Testis (tissue), 2 donors: ENCODE measurements around the gene GALNT8.

Experiments used
- CTCF ChIP-seq, 3 experiments: fragments of 450-650 bp in 2 of 3; fragments of 200-600 bp in 1 of 3; sonication (generic) in 1 of 3; IDR thresholded peaks; one replicate each; pipeline ENCODE4 v1.5.1; 2016 to 2019; ENCODE audit warnings: antibody characterized with exemption in 3 of 3, mild to moderate bottlenecking in 2 of 3, moderate library complexity in 1 of 3
- POLR2A ChIP-seq: fragments of 450-650 bp; IDR thresholded peaks from one replicate; pipeline ENCODE4 v1.6.1; 2017; ENCODE audit warnings: antibody characterized with exemption, mild to moderate bottlenecking, moderate library complexity

DNA sequence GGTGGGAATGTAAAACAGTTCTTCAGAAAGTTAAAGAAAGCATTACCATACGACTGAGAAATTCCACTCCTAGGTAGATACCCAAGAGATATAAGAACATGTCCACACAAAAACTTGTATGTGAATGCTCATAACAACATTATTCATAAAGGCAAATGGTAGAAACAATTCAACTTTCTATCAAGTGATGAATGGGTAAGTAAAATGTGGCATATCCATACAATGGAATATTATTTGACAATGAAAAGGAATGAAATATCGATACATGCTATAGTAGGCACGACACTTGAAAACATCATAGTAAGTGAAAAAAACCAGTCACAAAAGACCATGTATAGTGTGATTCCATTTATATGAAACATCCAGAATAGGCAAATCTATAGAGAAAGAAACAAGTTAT, 71.3 kb downstream of the GALNT8 start:
- TF ChIP-seq CTCF (IDR thresholded peaks at IDR 0.05) (no peak), POLR2A (no peak)
